HT-29 (cell line): ENCODE results near the gene KNCN. TPM values are rescaled to one million over a fixed set of nuclear protein-coding genes. Genes with fewer than 3 reads are reported as not detected.
A peak's percentile ranks its signal among the peaks of the same experiment; 100 is the strongest.

Experiments used
- DNase-seq: peaks from one replicate; pipeline ENCODE4 v3.0.0-alpha.2; 2015; ENCODE audit warnings: low spot score
- total RNA-seq: library from RNA; depleted of rRNA; stranded (reverse); fragments of >200 nt; shearing (Covaris generic); gene quantifications from 2 replicates; pipeline ENCODE4 v1.2.3, GENCODE V29; 2014

KNCN gene
- total RNA-seq, 1 experiment from 2014 or later = not detected

- no peak for DNase-seq
These were observed 17.7 kb upstream of the KNCN start for GRCh38 chr1:46569116-46569515.

DNA sequence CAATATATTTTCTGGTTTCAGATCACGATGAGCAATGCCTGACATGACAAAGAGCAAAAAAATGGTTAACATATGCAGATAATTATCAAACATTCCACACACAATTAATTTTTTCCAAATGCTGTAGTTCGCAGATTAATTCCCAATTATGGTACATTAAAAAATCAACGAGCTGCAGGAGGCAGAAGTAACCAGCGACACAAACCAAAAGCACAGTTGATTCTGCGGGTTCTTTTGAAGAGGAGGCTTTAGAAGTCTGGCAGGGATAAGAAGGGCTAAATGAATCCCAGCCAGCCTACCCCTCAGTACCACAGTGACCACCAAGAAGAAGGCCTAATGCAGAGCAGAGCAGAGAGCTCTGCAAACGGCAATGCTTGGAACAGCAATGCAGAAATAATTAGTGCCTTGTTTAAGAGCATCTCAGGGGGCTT is 17.0 kb upstream of the KNCN start:
- DNase-seq = no peak

- DNase-seq = no peak
These were observed 11.9 kb upstream of the KNCN start for GRCh38 chr1:46563341-46563740.

- DNase-seq = no peak
These were observed 11.1 kb upstream of the KNCN start for GRCh38 chr1:46562498-46562897.

DNA sequence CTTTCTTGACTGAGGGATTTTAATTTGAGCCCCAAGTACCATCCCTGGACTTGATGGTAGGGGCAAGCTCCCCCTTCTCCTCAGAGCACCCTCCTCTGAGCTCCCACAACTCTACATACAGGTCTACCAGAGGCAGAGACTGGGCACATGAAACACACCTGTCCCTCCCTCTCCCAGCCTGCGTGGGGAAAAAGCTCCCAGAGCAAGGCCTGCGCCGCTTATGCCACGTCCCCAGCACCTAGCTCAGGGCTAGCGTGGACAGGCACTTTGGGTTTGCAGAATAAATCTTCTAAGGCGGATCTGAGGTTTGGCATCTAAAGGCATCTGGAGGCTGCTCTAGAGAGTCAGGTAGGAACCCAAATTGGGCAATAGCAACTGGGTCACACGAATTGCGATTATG is 7.5 kb upstream of the KNCN start:
- no peak for DNase-seq

DNA sequence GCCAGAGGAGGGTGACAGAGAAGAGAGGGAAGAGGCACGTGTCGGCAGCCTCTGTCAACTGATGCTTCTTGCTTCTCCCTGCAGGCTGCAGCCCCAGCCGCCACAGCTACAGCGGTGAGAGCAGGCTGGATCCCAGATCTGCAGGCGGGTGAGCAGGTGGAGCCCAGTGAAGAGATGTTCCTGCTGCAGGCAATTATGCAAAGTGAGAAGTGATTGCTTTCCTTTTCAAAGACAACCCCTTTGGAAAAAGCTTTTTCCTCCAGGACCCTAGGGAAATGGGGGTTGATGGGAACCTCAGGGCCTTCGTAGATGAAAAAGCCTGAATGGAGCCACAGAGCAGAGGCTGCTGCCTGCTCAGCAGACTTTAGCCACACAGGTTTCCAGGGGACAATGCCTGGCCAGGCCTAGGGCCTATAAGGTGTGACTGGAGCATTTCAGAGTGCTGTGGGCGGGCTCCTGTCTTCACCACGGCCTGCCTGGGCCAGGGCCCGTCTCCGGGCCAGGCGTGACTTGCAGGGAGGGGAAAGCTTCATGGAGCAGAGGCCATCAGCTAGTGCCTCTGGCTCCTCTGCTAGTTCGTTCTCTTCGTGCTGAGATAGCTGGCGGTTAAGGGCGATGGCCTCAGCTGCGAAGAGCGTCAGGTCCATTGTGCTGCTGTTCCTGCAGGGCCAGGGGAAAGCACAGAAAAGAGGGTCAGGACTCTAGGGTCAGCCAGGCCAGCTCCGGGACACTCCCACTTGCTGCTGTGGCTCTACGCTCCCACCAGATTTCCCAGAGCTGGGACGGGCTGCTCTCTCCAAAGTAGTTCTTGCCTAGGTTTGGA is 6.9 kb upstream of the KNCN start:
- no peak for DNase-seq

DNA sequence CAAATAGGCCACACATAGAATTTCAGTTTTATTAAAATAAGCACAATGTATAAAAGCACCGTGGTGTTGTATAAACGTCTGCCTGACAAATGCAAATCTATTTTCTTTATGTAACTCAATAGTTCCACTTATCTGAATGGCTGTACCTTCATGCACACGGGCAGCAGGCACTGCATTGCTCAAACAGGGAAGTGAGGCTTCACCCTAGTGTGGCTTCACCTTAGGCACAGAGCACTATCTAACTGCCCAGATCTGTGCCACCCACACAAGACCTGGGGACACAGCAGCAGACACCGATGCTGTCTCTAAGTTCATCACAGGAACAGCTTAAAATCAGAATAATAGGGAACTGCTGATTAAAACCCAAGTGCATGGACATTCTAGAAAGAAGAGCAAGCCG is 6.0 kb upstream of the KNCN start:
- peak; percentile 50 for DNase-seq

GRCh38 chr1:46556822-46557221 is 5.4 kb upstream of the KNCN start:
- peak; percentile 39 for DNase-seq

GRCh38 chr1:46555826-46556619 is 4.6 kb upstream of the KNCN start:
- no peak for DNase-seq

- DNase-seq = no peak
These were observed 3.3 kb upstream of the KNCN start for GRCh38 chr1:46554597-46555381.

DNA sequence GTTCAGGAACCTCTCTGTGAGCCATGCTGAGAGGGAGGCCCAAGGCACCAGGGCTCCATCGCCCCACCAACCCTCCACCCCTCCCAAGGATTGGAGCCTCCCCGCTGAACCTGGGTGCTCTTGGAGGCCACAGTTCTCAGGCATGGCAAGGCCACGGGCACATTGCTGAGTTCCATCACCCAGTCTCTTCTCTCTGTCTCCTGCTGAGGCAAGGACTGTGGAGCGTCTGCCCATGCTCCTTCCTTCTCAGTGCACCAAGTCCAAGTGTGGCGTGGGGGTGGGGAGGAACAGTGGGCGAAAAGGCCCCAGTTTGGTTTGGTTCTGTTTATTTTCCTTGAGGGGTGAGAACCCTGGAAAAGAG is 2.8 kb upstream of the KNCN start:
- no peak for DNase-seq

DNA sequence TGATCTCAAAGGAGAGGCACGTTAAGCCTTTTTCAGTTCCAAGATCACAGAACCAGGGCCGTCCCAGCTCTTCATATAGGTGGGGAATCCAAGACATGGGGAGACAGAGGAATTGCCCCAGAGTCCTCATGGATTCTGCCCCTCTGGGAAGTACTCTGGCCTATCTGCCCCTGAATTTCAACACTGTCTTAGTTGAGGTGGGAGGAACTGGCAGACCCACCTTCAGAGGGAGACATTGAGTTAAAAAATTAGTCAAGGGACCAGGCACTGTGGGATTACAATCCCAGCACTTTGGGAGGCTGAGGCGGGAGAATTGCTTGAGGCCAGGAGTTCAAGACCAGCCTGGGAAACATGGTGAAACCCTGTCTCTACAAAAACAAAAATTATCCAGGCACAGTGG is 2.1 kb upstream of the KNCN start:
- no peak for DNase-seq

- no peak for DNase-seq
These were observed 1.1 kb upstream of the KNCN start for GRCh38 chr1:46552357-46553237.

DNA sequence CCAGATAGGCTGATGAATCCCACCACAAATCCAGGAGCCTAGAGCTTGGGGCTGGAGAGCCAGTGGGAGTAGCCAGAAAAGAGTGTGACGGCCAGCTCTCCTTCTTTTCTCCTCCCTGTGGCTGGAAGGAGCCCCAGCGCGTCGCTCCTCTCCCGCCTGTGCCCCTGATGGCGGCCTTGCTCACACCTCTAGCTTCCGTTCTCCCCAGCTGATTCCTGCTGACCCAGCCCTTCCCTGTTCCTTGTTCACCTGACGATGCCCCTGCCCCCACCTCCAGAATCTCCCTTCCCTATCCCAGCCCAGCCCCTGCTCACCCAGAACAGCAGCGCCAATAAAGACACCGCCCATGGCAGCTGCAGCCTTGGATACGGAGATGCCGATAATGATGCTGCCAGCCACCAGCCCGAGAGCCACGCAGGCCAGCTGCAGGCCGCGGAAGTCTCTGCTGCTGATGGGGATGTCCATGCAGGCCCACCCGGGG is 656 bp downstream of the KNCN start:
- DNase-seq = no peak

- DNase-seq = peak; percentile 77
These were observed 1.5 kb downstream of the KNCN start for GRCh38 chr1:46549697-46550681.

- DNase-seq = peak; percentile 76
These were observed 3.7 kb downstream of the KNCN start for GRCh38 chr1:46547481-46548383.

- DNase-seq = no peak
These were observed 5.2 kb downstream of the KNCN start for GRCh38 chr1:46546210-46546609.

DNA sequence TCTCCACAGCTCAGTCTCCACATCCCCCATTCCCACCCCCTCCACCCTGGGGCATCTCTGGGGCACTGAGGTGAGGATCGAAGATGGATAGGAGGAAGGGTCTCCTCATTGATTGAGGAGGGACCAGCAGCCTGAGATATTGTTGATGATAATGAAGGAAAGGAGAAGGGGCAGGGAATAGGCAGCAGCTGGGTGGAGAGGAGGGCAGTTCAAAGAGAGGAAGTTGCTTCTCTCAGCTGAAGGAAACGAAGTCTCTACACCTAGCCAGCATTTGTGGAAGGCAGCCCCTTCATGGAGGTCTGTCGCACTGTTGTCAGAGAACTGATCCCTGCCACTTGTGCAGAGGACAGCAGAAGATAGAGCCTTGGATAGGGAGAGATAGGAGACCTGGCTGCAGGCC is 5.7 kb downstream of the KNCN start:
- no peak for DNase-seq
